Measurements from ENCODE around the gene RAB35.
A peak's percentile ranks its signal among the peaks of the same experiment; 100 is the strongest.

The RAB35 gene

GRCh38 chr12:120115066-120115465 is 1.5 kb downstream of the RAB35 start:
- intact Hi-C loops (cut with DNase I), result loop anchor here (10.0 kb wide), 1 partner anchor 80 kb away; the partner anchor contains the start of gene GCN1
- DNase-seq, result no peak

- DNase-seq, result peak in 38 of 42 donors; percentile 24 to 76 (median 56)
Measured at GRCh38 chr12:120110550-120111501, 5.7 kb downstream of the RAB35 start.

GRCh38 chr12:120109570-120110267 is 6.8 kb downstream of the RAB35 start:
- intact Hi-C loops (cut with DNase I), result loop anchor here (10.0 kb wide), 1 partner anchor 85 kb away; the partner anchor contains the start of gene GCN1
- no peak for DNase-seq

More at GRCh38 chr12:120110550-120111501, 5.7 kb downstream of the RAB35 start:
- intact Hi-C loops (cut with DNase I), result loop anchor here (10.0 kb wide), 1 partner anchor 84 kb away; the partner anchor contains the start of gene GCN1

- intact Hi-C loops (cut with DNase I), result no loop called here
Measured at GRCh38 chr12:120106151-120106550, 10.4 kb downstream of the RAB35 start.

GRCh38 chr12:120103371-120103770 is 13.2 kb downstream of the RAB35 start:
- intact Hi-C loops (cut with DNase I), result no loop called here
- no peak for DNase-seq

More at GRCh38 chr12:120106151-120106550, 10.4 kb downstream of the RAB35 start:
- no peak for DNase-seq

GRCh38 chr12:120103044-120103338 is 13.6 kb downstream of the RAB35 start:
- intact Hi-C loops (cut with DNase I), result no loop called here
- DNase-seq, result no peak

GRCh38 chr12:120102189-120103043 is 14.1 kb downstream of the RAB35 start:
- DNase-seq, result peak in 2 of 42 donors; percentile 31 to 50
- intact Hi-C loops (cut with DNase I), result no loop called here

- DNase-seq, result no peak
- intact Hi-C loops (cut with DNase I), result no loop called here
Measured at GRCh38 chr12:120101617-120102016, 14.9 kb downstream of the RAB35 start.

- no peak for DNase-seq
Measured at GRCh38 chr12:120101182-120101581, 15.4 kb downstream of the RAB35 start.

GRCh38 chr12:120100630-120101029 is 15.9 kb downstream of the RAB35 start:
- intact Hi-C loops (cut with DNase I), result no loop called here
- DNase-seq, result peak; percentile 57 to 92 (median 79)

More at GRCh38 chr12:120101182-120101581, 15.4 kb downstream of the RAB35 start:
- intact Hi-C loops (cut with DNase I), result no loop called here

GRCh38 chr12:120099738-120100137 is 16.8 kb downstream of the RAB35 start:
- DNase-seq, result no peak

GRCh38 chr12:120098756-120099470 is 17.6 kb downstream of the RAB35 start:
- no peak for DNase-seq
- intact Hi-C loops (cut with DNase I), result no loop called here

More at GRCh38 chr12:120099738-120100137, 16.8 kb downstream of the RAB35 start:
- intact Hi-C loops (cut with DNase I), result no loop called here

- intact Hi-C loops (cut with DNase I), result no loop called here
Measured at GRCh38 chr12:120096671-120097202, 19.8 kb downstream of the RAB35 start.

GRCh38 chr12:120095736-120096135 is 20.8 kb downstream of the RAB35 start:
- no peak for DNase-seq
- intact Hi-C loops (cut with DNase I), result no loop called here

More at GRCh38 chr12:120096671-120097202, 19.8 kb downstream of the RAB35 start:
- DNase-seq, result no peak

GRCh38 chr12:120095331-120095730 is 21.2 kb downstream of the RAB35 start:
- no peak for DNase-seq
- intact Hi-C loops (cut with DNase I), result no loop called here

- peak in 7 of 42 donors; percentile 25 to 48 (median 40) for DNase-seq
- intact Hi-C loops (cut with DNase I), result no loop called here
Measured at GRCh38 chr12:120094485-120094884, 22.1 kb downstream of the RAB35 start.

GRCh38 chr12:120093592-120094355 is 22.8 kb downstream of the RAB35 start:
- DNase-seq, result peak in 3 of 42 donors; percentile 16 to 31 (median 21)
- intact Hi-C loops (cut with DNase I), result no loop called here

- intact Hi-C loops (cut with DNase I), result no loop called here
- no peak for DNase-seq
Measured at GRCh38 chr12:120093336-120093591, 23.3 kb downstream of the RAB35 start.

All from head of caudate nucleus (tissue), 42 donors.